Karpas-422 (cell line): ENCODE data around the gene SCARB1. TPM values are rescaled to one million over a fixed set of nuclear protein-coding genes. Genes with fewer than 3 reads are reported as not detected.

Experiments
- DNase-seq: peaks from one replicate; pipeline ENCODE4 v3.0.0-alpha.2; 2015
- H2AFZ ChIP-seq: fragments of 200-600 bp; sonication (generic); 2 replicates; pipeline ENCODE4 v1.6.1; 2014; ENCODE audit warnings: antibody characterized with exemption, low read length, mixed read lengths
- H3K27ac ChIP-seq: fragments of 200-600 bp; sonication (generic); 2 replicates; pipeline ENCODE4 v1.5.1; 2014; ENCODE audit warnings: mild to moderate bottlenecking, low read length, moderate library complexity
- H3K27me3 ChIP-seq: fragments of 200-600 bp; sonication (generic); 2 replicates; pipeline ENCODE4 v1.6.1; 2014; ENCODE audit warnings: low read length, mixed read lengths
- H3K36me3 ChIP-seq: fragments of 200-600 bp; sonication (generic); 2 replicates; pipeline ENCODE4 v1.6.1; 2014; ENCODE audit warnings: low read length, mixed read lengths; ENCODE audit not compliant: insufficient read depth
- H3K4me1 ChIP-seq: fragments of 200-600 bp; sonication (generic); 2 replicates; pipeline ENCODE4 v1.6.1; 2014; ENCODE audit warnings: mild to moderate bottlenecking, low read length, mixed read lengths
- H3K4me2 ChIP-seq: fragments of 200-600 bp; sonication (generic); 2 replicates; pipeline ENCODE4 v1.6.1; 2014; ENCODE audit warnings: low read length, low read depth, mild to moderate bottlenecking; ENCODE audit not compliant: poor library complexity, severe bottlenecking
- H3K4me3 ChIP-seq: fragments of 200-600 bp; sonication (generic); 2 replicates; pipeline ENCODE4 v1.5.1; 2014; ENCODE audit warnings: mild to moderate bottlenecking, antibody characterized with exemption, low read length, mixed read lengths
- H3K79me2 ChIP-seq: fragments of 200-600 bp; sonication (generic); 2 replicates; pipeline ENCODE4 v1.6.1; 2014; ENCODE audit warnings: mild to moderate bottlenecking, low read length, mixed read lengths
- H3K9ac ChIP-seq: fragments of 200-600 bp; sonication (generic); 2 replicates; pipeline ENCODE4 v1.6.0; 2014; ENCODE audit warnings: low read length
- H3K9me2 ChIP-seq: fragments of 200-600 bp; sonication (generic), shearing (Covaris generic); replicated peaks from 2 replicates; pipeline ENCODE4 v1.6.0; 2014; ENCODE audit warnings: mild to moderate bottlenecking, low read length, moderate library complexity; ENCODE audit not compliant: insufficient read depth
- H3K9me3 ChIP-seq: fragments of 300-700, 200-600 bp; sonication (generic); 2 replicates; pipeline ENCODE4 v1.6.1; 2014; ENCODE audit warnings: low read length, mixed read lengths
- H4K20me1 ChIP-seq: fragments of 200-600 bp; sonication (generic); 2 replicates; pipeline ENCODE4 v1.6.1; 2014; ENCODE audit warnings: mild to moderate bottlenecking, antibody characterized with exemption, low read length, low read depth; ENCODE audit not compliant: insufficient read depth
- total RNA-seq: library from RNA; depleted of rRNA; stranded (reverse); fragments of >200 nt; shearing (Covaris generic); gene quantifications from 2 replicates; pipeline ENCODE4 v1.2.3, GENCODE V29; 2014; ENCODE audit warnings: low replicate concordance

SCARB1 gene
- total RNA-seq, 1 experiment from 2014 or later = 91.7 TPM

DNA sequence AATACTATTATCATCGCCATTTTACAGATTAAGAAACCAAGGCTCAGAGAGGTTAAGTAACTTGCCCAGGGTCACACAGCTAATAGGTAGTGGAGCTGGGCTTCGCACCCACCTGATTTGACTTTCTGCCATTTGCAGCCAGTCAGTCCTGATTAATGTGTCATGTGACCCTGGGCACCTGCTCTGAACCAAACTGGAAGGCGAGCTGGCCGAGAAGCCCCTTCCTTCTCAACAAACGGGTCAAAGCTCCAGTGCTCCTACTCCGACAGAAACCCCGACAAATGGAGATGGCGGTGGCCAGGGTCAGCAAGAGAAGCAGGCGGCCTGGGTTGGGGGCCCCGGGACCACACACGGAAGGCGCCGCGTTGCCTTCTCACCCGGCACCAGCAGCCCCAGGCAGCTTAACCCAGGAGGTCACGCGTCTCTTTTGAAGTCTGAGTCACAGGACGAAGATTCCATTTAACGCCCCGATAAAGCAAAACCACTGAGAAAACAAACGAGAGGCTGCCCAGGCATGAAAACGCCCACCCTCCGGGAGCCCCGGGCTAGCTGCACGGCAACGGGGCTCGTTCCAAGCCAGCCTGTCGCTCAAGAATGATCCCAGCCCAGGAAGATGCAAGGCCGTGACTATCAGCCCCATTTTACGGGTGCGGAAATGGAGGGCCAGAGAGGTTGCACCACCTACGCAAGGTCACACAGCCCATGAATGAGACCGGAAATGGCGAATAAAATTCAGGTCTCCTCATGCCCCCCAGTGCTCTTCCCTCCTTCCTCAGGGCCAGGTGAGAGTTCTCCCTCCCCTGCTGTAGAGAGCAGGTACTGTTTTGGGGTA lies 124.8 kb downstream of the SCARB1 start:
- Histone ChIP-seq H3K9me3 (no peaks in the 10 kb centered on the region), H4K20me1 (no peaks in the 10 kb centered on the region), H3K4me2 (no peak overlapping the region), H3K79me2 (no peaks in the 10 kb centered on the region), H3K36me3 (no peaks in the 10 kb centered on the region; the same call in 1 of the 2 replicates), H3K27ac (no peak overlapping the region), H3K9me2 (no peaks in the 10 kb centered on the region), H3K27me3 (no peaks in the 10 kb centered on the region; the same call in 1 of the 2 replicates), H3K4me3 (no peak overlapping the region), H2AFZ (no peak overlapping the region), H3K9ac (no peak overlapping the region), H3K4me1 (peaks cover 12% of the 10 kb centered on the region)
- DNase-seq = no peak

DNA sequence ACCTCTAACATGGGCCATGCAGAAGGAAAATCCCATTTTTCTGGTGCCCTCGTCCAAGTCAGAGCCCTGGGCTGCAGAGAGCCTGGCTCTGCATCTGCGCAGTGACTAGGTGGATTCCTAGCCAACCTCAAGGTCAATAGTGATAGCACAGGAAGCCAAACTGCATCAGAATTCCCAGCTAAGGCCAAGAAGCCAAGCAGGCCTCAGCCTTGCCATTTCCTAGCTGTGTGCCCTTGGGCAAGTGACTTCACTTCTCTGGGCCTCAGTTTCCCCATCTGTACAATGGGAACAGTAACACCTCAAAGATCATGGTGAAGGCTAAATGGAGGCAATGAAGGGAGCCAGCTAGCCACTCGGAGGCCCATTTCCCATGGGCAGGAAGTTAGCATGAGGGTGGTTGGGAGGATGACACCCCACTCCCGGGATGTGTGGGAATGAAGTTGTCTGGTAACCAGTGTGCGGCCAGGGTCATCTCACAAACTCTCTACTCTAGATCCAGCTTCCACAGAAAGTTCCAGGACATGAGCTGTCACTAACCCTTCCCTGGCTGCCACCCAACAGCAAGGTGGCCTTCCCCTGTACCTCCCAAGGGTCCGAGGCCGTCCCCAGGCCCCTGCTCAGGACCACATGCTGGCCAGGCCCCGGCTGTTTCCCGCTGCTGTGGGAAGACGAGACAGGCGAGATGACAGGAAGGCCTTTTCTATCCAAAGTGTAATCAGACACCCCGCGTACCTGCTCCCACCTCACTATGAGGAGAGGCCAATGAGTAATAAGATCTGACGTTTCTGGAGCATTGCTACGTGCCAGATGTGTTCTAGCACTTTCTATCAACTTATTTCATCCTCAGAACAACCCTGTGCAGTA lies 125.7 kb downstream of the SCARB1 start:
- H3K9ac ChIP-seq = no peak overlapping the region
- peaks cover 12% of the 10 kb centered on the region for H3K4me1 ChIP-seq
- no peaks in the 10 kb centered on the region for H3K9me3 ChIP-seq
- H3K4me2 ChIP-seq = no peak overlapping the region
- DNase-seq = no peak
- no peaks in the 10 kb centered on the region; the same call in 1 of the 2 replicates for H3K36me3 ChIP-seq
- H3K9me2 ChIP-seq = no peaks in the 10 kb centered on the region
- H3K4me3 ChIP-seq = no peak overlapping the region
- H3K79me2 ChIP-seq = no peaks in the 10 kb centered on the region
- no peaks in the 10 kb centered on the region; the same call in 1 of the 2 replicates for H3K27me3 ChIP-seq
- no peak overlapping the region for H3K27ac ChIP-seq
- H2AFZ ChIP-seq = no peak overlapping the region
- H4K20me1 ChIP-seq = no peaks in the 10 kb centered on the region

GRCh38 chr12:124737040-124737419 lies 126.6 kb downstream of the SCARB1 start:
- H4K20me1 ChIP-seq = no peaks in the 10 kb centered on the region
- no peaks in the 10 kb centered on the region for H3K9me2 ChIP-seq
- H3K27me3 ChIP-seq = no peaks in the 10 kb centered on the region; the same call in 1 of the 2 replicates
- peaks cover 12% of the 10 kb centered on the region for H3K4me1 ChIP-seq
- no peak overlapping the region for H3K4me2 ChIP-seq
- H3K9me3 ChIP-seq = no peaks in the 10 kb centered on the region
- no peak for DNase-seq
- H3K9ac ChIP-seq = no peak overlapping the region
- no peaks in the 10 kb centered on the region for H3K79me2 ChIP-seq
- no peaks in the 10 kb centered on the region; the same call in 1 of the 2 replicates for H3K36me3 ChIP-seq
- H3K27ac ChIP-seq = no peak overlapping the region
- no peak overlapping the region for H2AFZ ChIP-seq
- H3K4me3 ChIP-seq = no peak overlapping the region

GRCh38 chr12:124736115-124737039 lies 127.3 kb downstream of the SCARB1 start:
- H3K9me2 ChIP-seq = no peaks in the 10 kb centered on the region
- DNase-seq = no peak
- H3K79me2 ChIP-seq = no peaks in the 10 kb centered on the region
- H3K4me3 ChIP-seq = no peak overlapping the region
- no peaks in the 10 kb centered on the region; the same call in 1 of the 2 replicates for H3K27me3 ChIP-seq
- no peak overlapping the region for H3K27ac ChIP-seq
- H3K9ac ChIP-seq = peak overlapping the region; percentile 27; the same call in 1 of the 2 replicates
- peak overlapping the region; percentile 82 for H2AFZ ChIP-seq
- no peaks in the 10 kb centered on the region for H4K20me1 ChIP-seq
- peaks cover 5% of the 10 kb centered on the region; the same call in 1 of the 2 replicates for H3K9me3 ChIP-seq
- H3K4me2 ChIP-seq = no peak overlapping the region
- no peaks in the 10 kb centered on the region; the same call in 1 of the 2 replicates for H3K36me3 ChIP-seq
- H3K4me1 ChIP-seq = peaks cover 12% of the 10 kb centered on the region

- no peak overlapping the region for H3K4me2 ChIP-seq
- no peaks in the 10 kb centered on the region for H3K9me2 ChIP-seq
- H3K4me3 ChIP-seq = no peak overlapping the region
- no peaks in the 10 kb centered on the region for H3K27me3 ChIP-seq
- no peak for DNase-seq
- H3K36me3 ChIP-seq = no peaks in the 10 kb centered on the region; the same call in 1 of the 2 replicates
- peaks cover 5% of the 10 kb centered on the region; the same call in 1 of the 2 replicates for H3K9me3 ChIP-seq
- peaks cover 16% of the 10 kb centered on the region for H3K4me1 ChIP-seq
- H3K79me2 ChIP-seq = no peaks in the 10 kb centered on the region
- H2AFZ ChIP-seq = no peak overlapping the region
- H3K27ac ChIP-seq = no peak overlapping the region
- no peaks in the 10 kb centered on the region for H4K20me1 ChIP-seq
- no peak overlapping the region for H3K9ac ChIP-seq
Observed at GRCh38 chr12:124734224-124734788, 129.4 kb downstream of the SCARB1 start.

DNA sequence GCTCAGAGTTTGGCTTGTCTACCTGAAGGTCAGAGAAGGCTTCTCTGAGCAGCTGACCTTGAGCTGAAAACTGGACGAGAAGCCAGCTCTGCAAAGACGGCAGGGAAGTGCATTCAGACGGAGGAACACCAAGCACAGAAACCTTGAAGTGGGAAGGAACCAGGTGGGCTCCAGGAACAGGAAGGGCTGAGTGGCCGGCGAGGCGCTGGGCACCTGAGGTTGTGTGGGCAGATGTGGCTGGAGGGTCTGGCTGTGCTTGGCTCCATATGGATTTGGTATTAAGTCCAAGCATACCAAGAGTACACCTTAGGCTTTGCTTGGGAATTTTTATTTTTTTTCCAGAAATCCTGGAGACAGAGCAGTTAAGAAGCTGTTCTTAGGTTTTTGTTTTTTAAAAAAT lies 130.6 kb downstream of the SCARB1 start:
- DNase-seq = no peak

GRCh38 chr12:124732275-124733075 lies 131.2 kb downstream of the SCARB1 start:
- H3K36me3 ChIP-seq = no peaks in the 10 kb centered on the region; the same call in 1 of the 2 replicates
- H3K79me2 ChIP-seq = no peaks in the 10 kb centered on the region
- no peak overlapping the region for H3K4me2 ChIP-seq
- peaks cover 17% of the 10 kb centered on the region for H3K4me1 ChIP-seq
- H3K27ac ChIP-seq = no peak overlapping the region
- H2AFZ ChIP-seq = no peak overlapping the region
- H3K4me3 ChIP-seq = no peak overlapping the region
- H3K9me3 ChIP-seq = peaks cover 5% of the 10 kb centered on the region; the same call in 1 of the 2 replicates
- H3K9me2 ChIP-seq = no peaks in the 10 kb centered on the region
- no peak for DNase-seq
- no peaks in the 10 kb centered on the region for H3K27me3 ChIP-seq
- no peaks in the 10 kb centered on the region for H4K20me1 ChIP-seq
- H3K9ac ChIP-seq = no peak overlapping the region

More for the DNA sequence above, 130.6 kb downstream of the SCARB1 start:
- Histone ChIP-seq H3K9me2 (no peaks in the 10 kb centered on the region), H3K36me3 (no peaks in the 10 kb centered on the region; the same call in 1 of the 2 replicates), H3K4me2 (no peak overlapping the region), H2AFZ (no peak overlapping the region), H3K79me2 (no peaks in the 10 kb centered on the region), H3K27ac (no peak overlapping the region), H3K9me3 (peaks cover 5% of the 10 kb centered on the region; the same call in 1 of the 2 replicates), H3K9ac (no peak overlapping the region), H3K4me1 (peaks cover 16% of the 10 kb centered on the region), H3K4me3 (no peak overlapping the region), H3K27me3 (no peaks in the 10 kb centered on the region), H4K20me1 (no peaks in the 10 kb centered on the region)
